HCT116 (cell line): Measurements from ENCODE around the gene RHEB. TPM values are rescaled to one million over a fixed set of nuclear protein-coding genes. Genes with fewer than 3 reads are reported as not detected.

ENCODE experiments used
- ATAC-seq: fragments of 200-7000 bp; cut with Tn5 transposase; 2 replicates; pipeline ENCODE4 v1.9.1; 2020; ENCODE audit warnings: mild to moderate bottlenecking, moderate library complexity
- BruUV-seq: library from RNA; stranded (reverse); fragments of 400-500 nt; replicated peaks from 2 replicates; lab custom pipeline; 2021; lab: Mats Ljungman, UMichigan
- CTCF ChIA-PET: fragments of 300-600 bp; sonication (Branson Sonifier 250); formaldehyde crosslinking; loops from one replicate; lab custom pipeline; 2021; ENCODE audit warnings: antibody characterized with exemption; lab: Charles Lee
- POLR2A ChIA-PET: fragments of 300-600, 350-600 bp; sonication (Branson Sonifier 250); formaldehyde crosslinking; loops from one replicate; lab custom pipeline; 2021; ENCODE audit warnings: antibody characterized with exemption; lab: Charles Lee
- RAD21 ChIA-PET, 2 experiments: fragments of 300-600 bp; sonication (Branson Sonifier 250); formaldehyde crosslinking; loops; one replicate each; lab custom pipeline; 2023; ENCODE audit warnings: low total read pairs in 2 of 2; ENCODE audit not compliant: uncharacterized antibody in 2 of 2, unreplicated experiment in 2 of 2, low non-redundant PET in 1 of 2; lab: Charles Lee
- DNase-seq: peaks from one replicate; pipeline ENCODE4 v3.0.0-alpha.2; 2010; ENCODE audit warnings: low read depth, low spot score
- H2AFZ ChIP-seq: fragments of 200-600 bp; shearing (Covaris generic), sonication (generic); 2 replicates; pipeline ENCODE4 v1.6.1; 2017; ENCODE audit warnings: low read depth, mixed run types, mixed read lengths, antibody characterized with exemption, low read length; ENCODE audit not compliant: poor library complexity, severe bottlenecking
- H3K27ac ChIP-seq: 2 replicates; pipeline ENCODE4 v1.5.1; 2012; ENCODE audit warnings: low read depth, low read length
- H3K27me3 ChIP-seq: fragments of 200-600 bp; sonication (generic); 2 replicates; pipeline ENCODE4 v1.6.1; 2016; ENCODE audit warnings: mixed run types, low read length, mixed read lengths; ENCODE audit not compliant: insufficient read depth
- H3K36me3 ChIP-seq, 2 experiments: fragments of 200-500 bp in 1 of 2; fragments of 200-600 bp in 1 of 2; sonication (Bioruptor generic) in 1 of 2; sonication (generic) in 1 of 2; 2 replicates each; pipeline versions ENCODE4 v1.5.1 to v1.6.1; 2014 to 2016; ENCODE audit warnings: low read length in 2 of 2, inconsistent platforms in 1 of 2, mixed read lengths in 1 of 2, mixed run types in 1 of 2; ENCODE audit not compliant: insufficient read depth in 2 of 2, control insufficient read depth in 1 of 2
- H3K4me1 ChIP-seq, 2 experiments: fragments of 200-600 bp in 1 of 2; sonication (generic) in 1 of 2; 2 replicates each; pipeline versions ENCODE4 v1.5.1 to v1.6.1; 2012 to 2017; ENCODE audit warnings: low read length in 2 of 2, inconsistent platforms in 1 of 2, mild to moderate bottlenecking in 1 of 2, mixed read lengths in 1 of 2, mixed run types in 1 of 2, moderate library complexity in 1 of 2; ENCODE audit not compliant: insufficient read depth in 2 of 2, control insufficient read depth in 1 of 2
- H3K4me2 ChIP-seq: fragments of 200-600 bp; sonication (generic); 2 replicates; pipeline ENCODE4 v1.6.1; 2017; ENCODE audit warnings: mixed run types, low read length, mixed read lengths
- H3K4me3 ChIP-seq, 2 experiments: fragments of 200-600 bp in 1 of 2; sonication (generic) in 1 of 2; replicated peaks in 1 of 2; 2 replicates each; pipeline ENCODE4 v1.5.1; 2011 to 2016; ENCODE audit warnings: low read length in 2 of 2, control low read depth in 1 of 2, low read depth in 1 of 2, mild to moderate bottlenecking in 1 of 2, mixed read lengths in 1 of 2, mixed run types in 1 of 2
- H3K79me2 ChIP-seq: fragments of 200-600 bp; sonication (generic); 2 replicates; pipeline ENCODE4 v1.6.1; 2017; ENCODE audit warnings: mild to moderate bottlenecking, mixed run types, low read length, moderate library complexity, mixed read lengths; ENCODE audit not compliant: insufficient read depth
- H3K9ac ChIP-seq: fragments of 200-600 bp; sonication (generic); 2 replicates; pipeline ENCODE4 v1.6.1; 2016; ENCODE audit warnings: low read length, mixed read lengths
- H3K9me2 ChIP-seq: fragments of 200-600 bp; sonication (generic), shearing (Covaris generic); 2 replicates; pipeline ENCODE4 v1.6.1; 2017; ENCODE audit warnings: mixed run types, mild to moderate bottlenecking, moderate library complexity; ENCODE audit not compliant: insufficient read depth
- H3K9me3 ChIP-seq, 2 experiments: fragments of 200-500 bp in 1 of 2; fragments of 200-600 bp in 1 of 2; sonication (Bioruptor generic) in 1 of 2; sonication (generic) in 1 of 2; 2 replicates each; pipeline ENCODE4 v1.6.1; 2014 to 2017; ENCODE audit warnings: low read length in 2 of 2, mixed read lengths in 2 of 2, inconsistent platforms in 1 of 2, low read depth in 1 of 2, mild to moderate bottlenecking in 1 of 2, mixed run types in 1 of 2, moderate library complexity in 1 of 2; ENCODE audit not compliant: control insufficient read depth in 1 of 2, insufficient read depth in 1 of 2
- H4K20me1 ChIP-seq: fragments of 200-600 bp; sonication (generic), shearing (Covaris generic); 2 replicates; pipeline ENCODE4 v1.6.1; 2017; ENCODE audit warnings: mixed run types, mild to moderate bottlenecking, moderate library complexity; ENCODE audit not compliant: insufficient read depth
- ATF3 ChIP-seq: IDR thresholded peaks from 2 replicates; pipeline ENCODE4 v1.6.1; 2012
- CBX3 ChIP-seq: IDR thresholded peaks from 2 replicates; pipeline ENCODE4 v1.6.1; 2012; ENCODE audit warnings: low read depth
- EGR1 ChIP-seq: IDR thresholded peaks from 2 replicates; pipeline ENCODE4 v1.6.1; 2012; ENCODE audit warnings: low read depth
- RAD21 ChIP-seq: IDR thresholded peaks from 2 replicates; pipeline ENCODE4 v1.6.1; 2012; ENCODE audit warnings: low read depth, mild to moderate bottlenecking
- SIN3A ChIP-seq: IDR thresholded peaks from 2 replicates; pipeline ENCODE4 v1.6.1; 2012; ENCODE audit warnings: low read depth
- TCF7L2 ChIP-seq: IDR thresholded peaks from 2 replicates; pipeline ENCODE4 v1.7.0; 2011; ENCODE audit warnings: borderline replicate concordance, inconsistent platforms; ENCODE audit not compliant: insufficient read depth, insufficient read length; ENCODE audit errors: extremely low read depth
- YY1 ChIP-seq: IDR thresholded peaks from 2 replicates; pipeline ENCODE4 v1.6.1; 2011; ENCODE audit warnings: low read length, low read depth, moderate library complexity, mild to moderate bottlenecking; ENCODE audit not compliant: insufficient replicate concordance; ENCODE audit errors: extremely low read depth
- ZBTB33 ChIP-seq: IDR thresholded peaks from 2 replicates; pipeline ENCODE4 v1.6.1; 2011; ENCODE audit warnings: mild to moderate bottlenecking, low read length, moderate library complexity; ENCODE audit not compliant: insufficient replicate concordance; ENCODE audit errors: extremely low read depth
- ZFX ChIP-seq: fragments of 450-650 bp; IDR thresholded peaks from 2 replicates; pipeline ENCODE4 v1.6.1; 2017
- intact Hi-C: fragments of 100-400 bp; cut with micrococcal nuclease; formaldehyde crosslinking; loops from 2 replicates; pipeline ENCODE4 v1.10.0; 2022
- total RNA-seq: library from RNA; stranded (reverse); gene quantifications from one replicate; pipeline ENCODE4 v1.2.1, GENCODE V29; 2021; ENCODE audit not compliant: unreplicated experiment

The RHEB gene
- total RNA-seq, 1 experiment from 2014 or later, result 114 TPM

- Histone ChIP-seq H2AFZ (no peak overlapping the region), H3K9me2 (no peaks in the 10 kb centered on the region), H4K20me1 (peaks cover 68% of the 10 kb centered on the region), H3K9ac (no peak overlapping the region), H3K4me3 (no peak overlapping the region), H3K4me2 (no peak overlapping the region), H3K4me1 (peaks cover 4 to 30% of the 10 kb centered on the region in 2 experiments; a peak in 3 of 4 replicates), H3K9me3 (no peaks in the 10 kb centered on the region), H3K27me3 (no peaks in the 10 kb centered on the region), H3K27ac (no peak overlapping the region), H3K79me2 (peaks cover 100% of the 10 kb centered on the region), H3K36me3 (no peaks in the 10 kb centered on the region)
- ChIA-PET CTCF (no interaction called here), POLR2A (no interaction called here), RAD21 (no interaction called here)
- DNase-seq, result no peak
- no peak for ATAC-seq
- no TSS peak for BruUV-seq
- intact Hi-C loops, result no loop called here
- TF ChIP-seq ATF3 (no peak), RAD21 (no peak), CBX3 (no peak), ZBTB33 (no peak), EGR1 (no peak), TCF7L2 (no peak), SIN3A (no peak), YY1 (no peak), ZFX (no peak)
Observed at GRCh38 chr7:151511946-151512345, 7.7 kb downstream of the RHEB start.
